Mesendoderm (in vitro differentiated cells): Measurements from ENCODE around the gene AKAP6.

ENCODE experiments used
- DNase-seq: peaks from one replicate; pipeline ENCODE4 v3.0.0; 2013
- H2AK5ac ChIP-seq: 2 replicates; pipeline ENCODE4 v1.6.1; 2013; ENCODE audit warnings: low read length, inconsistent platforms
- H2BK120ac ChIP-seq: 2 replicates; pipeline ENCODE4 v1.6.1; 2013; ENCODE audit warnings: low read depth, mild to moderate bottlenecking, low read length, moderate library complexity, mixed read lengths
- H2BK15ac ChIP-seq: replicated peaks from 2 replicates; pipeline ENCODE4 v1.6.1; 2013; ENCODE audit warnings: low read depth, mild to moderate bottlenecking, moderate library complexity
- H2BK5ac ChIP-seq: 2 replicates; pipeline ENCODE4 v1.6.1; 2013; ENCODE audit warnings: low read length, inconsistent platforms
- H3K18ac ChIP-seq: 2 replicates; pipeline ENCODE4 v1.6.1; 2013; ENCODE audit warnings: mild to moderate bottlenecking, low read length, mixed read lengths
- H3K23ac ChIP-seq: one replicate; pipeline ENCODE4 v1.6.1; 2013; ENCODE audit warnings: low read length
- H3K27ac ChIP-seq: 2 replicates; pipeline ENCODE4 v1.5.1; 2013; ENCODE audit warnings: low read depth, mild to moderate bottlenecking, inconsistent platforms, low read length, moderate library complexity
- H3K27me3 ChIP-seq: 2 replicates; pipeline ENCODE4 v1.6.1; 2013; ENCODE audit warnings: low read length, control low read depth, mild to moderate bottlenecking, inconsistent platforms; ENCODE audit not compliant: insufficient read depth, poor library complexity
- H3K36me3 ChIP-seq: 2 replicates; pipeline ENCODE4 v1.6.1; 2013; ENCODE audit warnings: low read length, inconsistent platforms; ENCODE audit not compliant: control insufficient read depth, insufficient read depth
- H3K4ac ChIP-seq: one replicate; pipeline ENCODE4 v1.6.1; 2013; ENCODE audit warnings: low read depth, mild to moderate bottlenecking, low read length, moderate library complexity
- H3K4me1 ChIP-seq: 2 replicates; pipeline ENCODE4 v1.6.1; 2013; ENCODE audit warnings: low read depth, low read length, inconsistent platforms; ENCODE audit not compliant: control insufficient read depth
- H3K4me2 ChIP-seq: 2 replicates; pipeline ENCODE4 v1.6.1; 2013; ENCODE audit warnings: low read length
- H3K4me3 ChIP-seq: 2 replicates; pipeline ENCODE4 v1.5.1; 2013; ENCODE audit warnings: mild to moderate bottlenecking, low read length
- H3K56ac ChIP-seq: one replicate; pipeline ENCODE4 v1.6.1; 2013; ENCODE audit warnings: low read length
- H3K79me1 ChIP-seq: 2 replicates; pipeline ENCODE4 v1.6.1; 2013; ENCODE audit warnings: low read length, inconsistent platforms
- H3K79me2 ChIP-seq: 2 replicates; pipeline ENCODE4 v1.6.1; 2013; ENCODE audit warnings: mild to moderate bottlenecking, low read length; ENCODE audit not compliant: control insufficient read depth, insufficient read depth
- H3K9ac ChIP-seq: 2 replicates; pipeline ENCODE4 v1.6.1; 2013; ENCODE audit warnings: low read length, inconsistent platforms
- H4K5ac ChIP-seq: one replicate; pipeline ENCODE4 v1.6.1; 2013; ENCODE audit warnings: low read length
- H4K8ac ChIP-seq: one replicate; pipeline ENCODE4 v1.6.1; 2013; ENCODE audit warnings: low read depth, mild to moderate bottlenecking, control low read depth, low read length, moderate library complexity
- WGBS: extraction: QIAGEN DNeasy Blood & Tissue Kit; methylation state at CpG from one replicate; pipeline ENCODE4 v1.1.7; 2013; ENCODE audit warnings: low lambda C conversion rate, missing lambda C conversion rate; ENCODE audit not compliant: insufficient coverage; ENCODE audit errors: extremely low coverage; 5-methylcytosine and 5-hydroxymethylcytosine counted together

AKAP6 gene

DNA sequence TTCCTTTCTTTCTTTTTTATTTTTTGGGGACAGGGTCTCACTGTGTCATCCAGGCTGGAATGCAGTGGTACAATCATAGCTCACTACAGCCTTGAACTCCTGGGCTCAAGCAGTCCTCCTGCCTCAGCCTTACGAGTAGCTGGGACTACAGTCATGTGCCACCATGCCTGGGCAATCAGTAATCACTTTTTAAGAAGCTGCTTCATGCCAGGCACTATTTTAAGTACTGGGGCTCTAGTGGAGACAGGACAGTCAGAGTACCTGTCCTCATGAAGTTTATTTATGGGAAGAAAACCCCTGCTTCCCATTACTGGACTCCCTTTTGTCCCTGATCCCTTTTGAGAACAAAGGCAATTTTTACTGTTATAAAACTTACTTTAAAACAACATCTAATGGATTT lies 485.6 kb downstream of the AKAP6 start:
- Histone ChIP-seq H3K9ac (no peak overlapping the region), H4K5ac (no peak overlapping the region), H4K8ac (no peak overlapping the region), H2BK5ac (no peak overlapping the region), H2BK15ac (no peak overlapping the region), H3K18ac (no peak overlapping the region), H3K4me2 (no peak overlapping the region), H3K56ac (no peak overlapping the region), H3K27me3 (no peaks in the 10 kb centered on the region), H2AK5ac (no peak overlapping the region), H3K79me2 (no peaks in the 10 kb centered on the region), H3K4ac (no peak overlapping the region), H3K4me1 (no peaks in the 10 kb centered on the region), H3K4me3 (no peak overlapping the region), H3K23ac (no peak overlapping the region), H3K79me1 (no peaks in the 10 kb centered on the region), H3K27ac (no peak overlapping the region), H2BK120ac (no peak overlapping the region), H3K36me3 (no peaks in the 10 kb centered on the region)
- no CpG with 5 or more reads among the region's 1 CpG for WGBS
- DNase-seq, result no peak

DNA sequence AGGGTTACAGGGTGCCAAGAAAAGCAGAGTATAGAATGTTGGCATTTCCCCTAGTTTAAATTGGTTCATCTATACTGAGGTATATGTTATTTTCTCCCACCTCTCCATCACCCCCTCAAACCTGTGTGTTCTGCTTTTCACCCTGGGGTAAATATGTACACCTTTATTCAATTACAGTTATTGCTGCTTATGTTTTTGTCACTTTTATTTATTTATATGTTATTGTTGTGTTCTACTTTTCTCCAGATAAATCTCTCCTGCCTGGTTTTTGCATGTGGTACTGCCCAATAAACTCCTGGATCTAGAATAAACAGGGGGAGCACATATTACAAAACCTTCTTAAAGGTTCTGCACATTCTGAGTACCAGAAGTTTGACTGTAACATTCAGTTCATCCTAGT lies 487.5 kb downstream of the AKAP6 start:
- H3K9ac ChIP-seq, result no peak overlapping the region
- H3K36me3 ChIP-seq, result no peaks in the 10 kb centered on the region
- H3K4ac ChIP-seq, result no peak overlapping the region
- H3K18ac ChIP-seq, result no peak overlapping the region
- H3K4me1 ChIP-seq, result no peaks in the 10 kb centered on the region
- no peak overlapping the region for H2BK5ac ChIP-seq
- no peak for DNase-seq
- no peak overlapping the region for H4K5ac ChIP-seq
- H2BK120ac ChIP-seq, result no peak overlapping the region
- no peaks in the 10 kb centered on the region for H3K79me1 ChIP-seq
- no peak overlapping the region for H3K4me3 ChIP-seq
- no peak overlapping the region for H3K4me2 ChIP-seq
- no peak overlapping the region for H2BK15ac ChIP-seq
- H3K27ac ChIP-seq, result no peak overlapping the region
- H3K56ac ChIP-seq, result no peak overlapping the region
- H3K27me3 ChIP-seq, result no peaks in the 10 kb centered on the region
- H3K79me2 ChIP-seq, result no peaks in the 10 kb centered on the region
- no peak overlapping the region for H4K8ac ChIP-seq
- H3K23ac ChIP-seq, result no peak overlapping the region
- H2AK5ac ChIP-seq, result no peak overlapping the region

DNA sequence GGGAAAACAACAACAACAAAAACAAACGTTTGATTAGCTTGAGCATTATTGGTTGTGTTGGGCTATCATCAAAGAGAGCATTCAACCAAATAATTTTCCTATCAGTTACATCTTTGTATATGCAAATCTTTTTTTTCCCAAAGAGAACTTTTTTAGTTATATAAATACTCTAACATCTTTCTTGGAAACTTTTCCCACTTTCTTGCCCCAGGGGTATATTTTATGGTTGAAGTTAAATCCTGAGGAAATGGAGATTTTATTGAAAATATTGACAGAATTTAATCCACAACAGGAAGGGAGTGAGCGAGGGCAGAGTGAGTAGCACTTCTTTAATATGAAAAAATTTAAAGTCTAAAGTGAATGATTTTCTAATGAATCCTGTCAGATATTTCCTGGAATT lies 488.7 kb downstream of the AKAP6 start:
- Histone ChIP-seq H4K8ac (no peak overlapping the region), H3K4me1 (no peaks in the 10 kb centered on the region), H3K23ac (no peak overlapping the region), H3K36me3 (no peaks in the 10 kb centered on the region), H2AK5ac (no peak overlapping the region), H2BK120ac (no peak overlapping the region), H3K56ac (no peak overlapping the region), H3K4ac (no peak overlapping the region), H3K18ac (no peak overlapping the region), H3K9ac (no peak overlapping the region), H3K79me2 (no peaks in the 10 kb centered on the region), H3K27me3 (no peaks in the 10 kb centered on the region), H3K4me3 (no peak overlapping the region), H3K27ac (no peak overlapping the region), H3K4me2 (no peak overlapping the region), H4K5ac (no peak overlapping the region), H2BK5ac (no peak overlapping the region), H3K79me1 (no peaks in the 10 kb centered on the region), H2BK15ac (no peak overlapping the region)
- no CpG with 5 or more reads among the region's 2 CpGs for WGBS
- DNase-seq, result no peak

DNA sequence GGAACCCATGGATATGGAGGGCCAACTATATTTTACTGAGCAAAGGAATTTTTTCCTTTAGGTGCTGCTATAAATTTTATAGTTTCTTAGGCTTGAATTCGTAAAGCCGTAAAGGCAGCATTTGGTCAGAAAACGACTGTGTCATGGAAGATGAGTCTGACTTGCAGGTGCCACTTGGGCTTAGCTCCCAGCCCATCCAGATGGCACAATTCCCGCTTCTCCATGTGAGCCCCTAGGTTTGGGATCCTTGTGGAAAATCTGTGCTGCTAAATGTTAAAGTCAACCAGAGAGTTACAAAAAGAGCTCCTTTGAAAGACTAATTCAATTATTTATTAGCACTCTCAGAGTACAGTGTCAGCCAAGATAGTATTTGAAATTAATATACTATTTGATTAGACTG lies 489.5 kb downstream of the AKAP6 start:
- DNase-seq, result no peak
- WGBS, result no CpG with 5 or more reads among the region's 4 CpGs
- no peak overlapping the region for H3K18ac ChIP-seq
- H3K36me3 ChIP-seq, result no peaks in the 10 kb centered on the region
- H3K4me1 ChIP-seq, result no peaks in the 10 kb centered on the region
- no peak overlapping the region for H3K4me3 ChIP-seq
- no peak overlapping the region for H4K8ac ChIP-seq
- no peak overlapping the region for H3K4ac ChIP-seq
- no peak overlapping the region for H2BK5ac ChIP-seq
- H3K9ac ChIP-seq, result no peak overlapping the region
- no peaks in the 10 kb centered on the region for H3K79me2 ChIP-seq
- H3K27ac ChIP-seq, result no peak overlapping the region
- no peak overlapping the region for H3K23ac ChIP-seq
- H3K56ac ChIP-seq, result no peak overlapping the region
- no peak overlapping the region for H2BK120ac ChIP-seq
- no peaks in the 10 kb centered on the region for H3K79me1 ChIP-seq
- H3K4me2 ChIP-seq, result no peak overlapping the region
- no peak overlapping the region for H2AK5ac ChIP-seq
- no peaks in the 10 kb centered on the region for H3K27me3 ChIP-seq
- H4K5ac ChIP-seq, result no peak overlapping the region
- no peak overlapping the region for H2BK15ac ChIP-seq

DNA sequence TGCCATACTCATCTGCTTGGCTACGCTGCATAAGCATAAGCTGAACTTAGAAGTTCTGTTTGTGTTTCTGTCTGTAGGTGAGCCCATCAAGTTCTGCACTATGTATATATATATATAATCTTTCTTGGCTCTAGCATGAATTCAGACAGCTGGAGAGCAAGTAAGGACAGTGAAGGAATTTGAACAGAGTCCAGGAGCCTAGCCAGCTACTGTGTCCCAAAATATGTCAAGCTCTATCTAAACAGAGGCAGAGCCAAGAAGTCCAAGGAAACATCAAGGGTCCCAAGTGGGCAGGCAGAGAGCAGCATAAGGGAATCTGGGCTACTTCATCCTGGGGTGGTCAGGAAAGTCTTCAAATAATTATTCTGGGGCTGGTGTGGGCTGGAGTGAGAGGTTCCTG lies 491.1 kb downstream of the AKAP6 start:
- Histone ChIP-seq H2AK5ac (no peak overlapping the region), H3K79me1 (no peaks in the 10 kb centered on the region), H3K4me2 (no peak overlapping the region), H2BK120ac (no peak overlapping the region), H3K18ac (no peak overlapping the region), H2BK15ac (no peak overlapping the region), H3K4me1 (no peaks in the 10 kb centered on the region), H3K4ac (no peak overlapping the region), H3K79me2 (no peaks in the 10 kb centered on the region), H4K8ac (no peak overlapping the region), H3K36me3 (no peaks in the 10 kb centered on the region), H4K5ac (no peak overlapping the region), H3K27me3 (no peaks in the 10 kb centered on the region), H3K27ac (no peak overlapping the region), H2BK5ac (no peak overlapping the region), H3K23ac (no peak overlapping the region), H3K9ac (no peak overlapping the region), H3K4me3 (no peak overlapping the region), H3K56ac (no peak overlapping the region)
- DNase-seq, result no peak
- no CpG with 5 or more reads among the region's 1 CpG for WGBS

DNA sequence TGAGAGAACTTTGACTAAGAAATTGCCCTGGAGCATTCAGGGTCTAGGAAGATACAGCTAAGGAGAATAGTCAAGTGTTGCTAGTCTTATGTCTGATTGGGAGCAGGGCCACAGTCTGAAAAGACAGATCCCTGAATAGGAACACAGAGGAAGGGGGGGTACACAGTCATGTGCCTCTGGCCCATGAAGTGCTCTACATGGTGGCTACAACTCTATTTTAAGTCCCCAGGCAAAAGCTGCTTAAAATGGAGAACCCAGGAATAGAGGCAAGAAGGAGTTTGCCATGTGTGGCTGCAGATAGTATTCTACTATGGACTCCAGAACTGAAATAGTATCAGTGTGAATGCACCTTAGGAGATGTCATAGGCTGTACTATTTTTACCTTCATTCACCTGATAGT lies 491.6 kb downstream of the AKAP6 start:
- H3K4ac ChIP-seq, result no peak overlapping the region
- H3K27ac ChIP-seq, result no peak overlapping the region
- H3K9ac ChIP-seq, result no peak overlapping the region
- no peak overlapping the region for H2BK5ac ChIP-seq
- no peak overlapping the region for H3K4me3 ChIP-seq
- H3K4me2 ChIP-seq, result no peak overlapping the region
- H3K23ac ChIP-seq, result no peak overlapping the region
- H3K56ac ChIP-seq, result no peak overlapping the region
- H2BK120ac ChIP-seq, result no peak overlapping the region
- no peaks in the 10 kb centered on the region for H3K79me1 ChIP-seq
- no peak overlapping the region for H2AK5ac ChIP-seq
- DNase-seq, result no peak
- H3K27me3 ChIP-seq, result no peaks in the 10 kb centered on the region
- no peaks in the 10 kb centered on the region for H3K36me3 ChIP-seq
- no peaks in the 10 kb centered on the region for H3K79me2 ChIP-seq
- H3K4me1 ChIP-seq, result no peaks in the 10 kb centered on the region
- H2BK15ac ChIP-seq, result no peak overlapping the region
- H3K18ac ChIP-seq, result no peak overlapping the region
- no peak overlapping the region for H4K8ac ChIP-seq
- no peak overlapping the region for H4K5ac ChIP-seq
